OCI-LY1 (cell line): Measurements from ENCODE around the gene RASL11B.

Experiments
- EZH2 ChIP-seq: fragments of 200-600 bp; sonication (generic), shearing (Covaris generic); IDR thresholded peaks from 2 replicates; pipeline ENCODE4 v1.8.0; 2017; ENCODE audit warnings: borderline replicate concordance, mixed run types, mild to moderate bottlenecking, antibody characterized with exemption, low read length, moderate library complexity, mixed read lengths
- TF ChIP-seq, protein P1 (sequence below): fragments of 200-600 bp; sonication (generic), shearing (Covaris generic); IDR thresholded peaks from 2 replicates; pipeline ENCODE4 v1.5.1; 2017; ENCODE audit warnings: mild to moderate bottlenecking, antibody characterized with exemption, low read length, moderate library complexity, mixed read lengths

DNA sequence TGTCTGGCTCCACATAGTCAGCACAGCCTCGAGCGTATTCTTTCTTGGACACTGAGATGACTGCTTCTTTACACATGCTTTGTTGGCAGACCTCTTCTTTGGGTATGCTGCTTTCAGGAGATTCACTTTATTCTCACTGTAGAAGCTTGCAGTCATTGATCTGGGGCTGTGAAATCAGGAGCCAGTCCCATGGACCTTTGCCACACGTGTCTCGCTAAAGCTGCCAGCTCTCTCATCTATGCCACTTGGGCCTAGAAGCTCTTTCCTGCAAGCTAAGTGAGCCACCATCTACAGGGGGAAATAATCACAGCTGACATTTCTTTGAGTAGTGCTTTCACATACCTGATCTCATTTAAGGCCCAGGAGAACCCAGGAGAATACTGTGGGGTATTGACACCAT, 5.0 kb downstream of the RASL11B start:
- TF ChIP-seq EZH2: no peak
- TF ChIP-seq, protein P1, sequence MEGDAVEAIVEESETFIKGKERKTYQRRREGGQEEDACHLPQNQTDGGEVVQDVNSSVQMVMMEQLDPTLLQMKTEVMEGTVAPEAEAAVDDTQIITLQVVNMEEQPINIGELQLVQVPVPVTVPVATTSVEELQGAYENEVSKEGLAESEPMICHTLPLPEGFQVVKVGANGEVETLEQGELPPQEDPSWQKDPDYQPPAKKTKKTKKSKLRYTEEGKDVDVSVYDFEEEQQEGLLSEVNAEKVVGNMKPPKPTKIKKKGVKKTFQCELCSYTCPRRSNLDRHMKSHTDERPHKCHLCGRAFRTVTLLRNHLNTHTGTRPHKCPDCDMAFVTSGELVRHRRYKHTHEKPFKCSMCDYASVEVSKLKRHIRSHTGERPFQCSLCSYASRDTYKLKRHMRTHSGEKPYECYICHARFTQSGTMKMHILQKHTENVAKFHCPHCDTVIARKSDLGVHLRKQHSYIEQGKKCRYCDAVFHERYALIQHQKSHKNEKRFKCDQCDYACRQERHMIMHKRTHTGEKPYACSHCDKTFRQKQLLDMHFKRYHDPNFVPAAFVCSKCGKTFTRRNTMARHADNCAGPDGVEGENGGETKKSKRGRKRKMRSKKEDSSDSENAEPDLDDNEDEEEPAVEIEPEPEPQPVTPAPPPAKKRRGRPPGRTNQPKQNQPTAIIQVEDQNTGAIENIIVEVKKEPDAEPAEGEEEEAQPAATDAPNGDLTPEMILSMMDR: no peak
